ENCODE measurements around the gene PITPNC1.
A peak's percentile ranks its signal among the peaks of the same experiment; 100 is the strongest.
"Not testable (repeated sequence)": the region's sequence is repeated elsewhere in the genome, so short reads cannot be mapped to it uniquely, and the experiment has no call there.

PITPNC1 gene

GRCh38 chr17:67381929-67382257, 4.8 kb downstream of the PITPNC1 start:
- H3K9me3 ChIP-seq (ENCODE audit: control insufficient read depth, low read length), result no peaks in the 10 kb centered on the region
- H3K36me3 ChIP-seq (ENCODE audit: control insufficient read depth, insufficient read depth, low read length), result no peaks in the 10 kb centered on the region
- no peaks in the 10 kb centered on the region for H3K27me3 ChIP-seq (replicated peaks; ENCODE audit: control insufficient read depth, insufficient read depth, low read length, poor library complexity, severe bottlenecking)
- DNase-seq, result no peak
- no peak overlapping the region for H3K4me3 ChIP-seq (ENCODE audit: insufficient read depth, low read depth, low read length, poor library complexity, severe bottlenecking)
- no peak overlapping the region for H3K27ac ChIP-seq (ENCODE audit: insufficient read depth, low read length, poor library complexity, severe bottlenecking)
- H3K4me1 ChIP-seq (ENCODE audit: control insufficient read depth, insufficient read depth, low read length, poor library complexity, severe bottlenecking), result peaks cover 22% of the 10 kb centered on the region

DNA sequence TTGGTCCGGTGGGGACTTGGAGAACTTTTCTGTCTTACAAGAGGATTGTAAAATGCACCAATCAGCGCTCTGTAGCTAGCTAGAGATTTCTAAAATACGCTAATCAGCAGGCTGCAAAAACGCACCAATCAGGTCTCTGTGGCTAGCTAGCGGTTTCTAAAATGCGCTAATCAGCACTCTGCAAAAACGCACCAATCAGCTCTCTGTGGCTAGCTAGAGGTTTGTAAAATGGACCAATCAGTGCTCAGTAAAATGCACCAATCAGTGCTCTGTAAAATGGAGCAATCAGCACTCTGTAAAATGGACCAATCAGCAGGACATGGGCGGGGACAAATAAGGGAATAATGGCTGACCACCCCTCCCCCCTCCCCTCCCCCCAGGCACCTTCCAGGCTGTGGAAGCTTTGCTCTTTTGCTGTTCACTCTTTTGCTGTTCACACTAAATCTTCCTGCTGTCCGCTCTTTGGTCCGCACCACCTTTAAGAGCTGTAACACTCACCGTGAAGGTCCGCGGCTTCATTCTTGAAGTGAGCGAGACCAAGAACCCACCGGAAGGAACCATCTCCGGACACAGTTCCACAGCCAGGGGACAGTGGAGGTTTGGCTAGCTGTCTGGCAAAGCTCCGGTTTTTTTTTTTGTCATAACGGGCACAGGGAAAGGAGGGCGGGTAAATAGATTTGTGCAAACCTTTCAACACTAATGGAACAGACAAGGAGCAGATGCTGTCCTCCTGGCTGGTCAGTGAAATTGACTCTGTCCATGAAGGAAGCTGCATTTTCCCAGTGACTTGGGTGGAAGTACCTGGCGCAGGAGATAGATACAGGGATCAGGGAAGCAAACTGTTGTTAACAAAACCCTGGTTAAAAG, 8.3 kb downstream of the PITPNC1 start:
- no peak overlapping the region for H3K27ac ChIP-seq (ENCODE audit: insufficient read depth, low read length, poor library complexity, severe bottlenecking)
- H3K27me3 ChIP-seq (replicated peaks; ENCODE audit: control insufficient read depth, insufficient read depth, low read length, poor library complexity, severe bottlenecking), result no peaks in the 10 kb centered on the region
- H3K36me3 ChIP-seq (ENCODE audit: control insufficient read depth, insufficient read depth, low read length), result no peaks in the 10 kb centered on the region
- H3K9me3 ChIP-seq (ENCODE audit: control insufficient read depth, low read length), result no peaks in the 10 kb centered on the region
- no peak overlapping the region for H3K4me3 ChIP-seq (ENCODE audit: insufficient read depth, low read depth, low read length, poor library complexity, severe bottlenecking)
- no peak for DNase-seq
- H3K4me1 ChIP-seq (ENCODE audit: control insufficient read depth, insufficient read depth, low read length, poor library complexity, severe bottlenecking), result peaks cover 17% of the 10 kb centered on the region

- no peak overlapping the region for H3K4me3 ChIP-seq (ENCODE audit: insufficient read depth, low read depth, low read length, poor library complexity, severe bottlenecking)
- H3K36me3 ChIP-seq (ENCODE audit: control insufficient read depth, insufficient read depth, low read length), result no peaks in the 10 kb centered on the region
- H3K4me1 ChIP-seq (ENCODE audit: control insufficient read depth, insufficient read depth, low read length, poor library complexity, severe bottlenecking), result peaks cover 33% of the 10 kb centered on the region
- no peaks in the 10 kb centered on the region for H3K27me3 ChIP-seq (replicated peaks; ENCODE audit: control insufficient read depth, insufficient read depth, low read length, poor library complexity, severe bottlenecking)
- H3K9me3 ChIP-seq (ENCODE audit: control insufficient read depth, low read length), result no peaks in the 10 kb centered on the region
- peak in 2 of 3 donors; percentile 30 to 42 for DNase-seq
- H3K27ac ChIP-seq (ENCODE audit: insufficient read depth, low read length, poor library complexity, severe bottlenecking), result peak overlapping the region; percentile 26
Observed at GRCh38 chr17:67386965-67387551, 10.0 kb downstream of the PITPNC1 start.

DNA sequence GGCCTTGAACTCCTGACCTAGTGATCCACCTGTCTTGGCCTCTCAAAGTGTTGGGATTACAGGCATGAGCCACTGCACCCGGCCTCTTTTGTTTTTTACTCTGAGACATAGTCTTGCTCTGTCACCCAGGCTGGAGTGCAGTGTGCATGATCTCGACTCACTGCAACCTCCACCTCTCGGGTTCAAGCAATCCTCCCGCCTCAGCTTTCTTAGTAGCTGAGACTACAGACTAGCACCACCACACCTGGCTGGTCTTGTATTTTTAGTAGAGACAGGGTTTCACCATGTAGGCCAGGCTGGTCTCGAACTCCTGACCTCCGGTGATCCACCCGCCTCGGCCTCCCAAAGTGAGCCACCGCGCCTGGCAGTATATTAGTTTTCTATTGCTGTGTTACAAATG, 11.5 kb downstream of the PITPNC1 start:
- H3K4me3 ChIP-seq (ENCODE audit: insufficient read depth, low read depth, low read length, poor library complexity, severe bottlenecking); H3K27me3 ChIP-seq (replicated peaks; ENCODE audit: control insufficient read depth, insufficient read depth, low read length, poor library complexity, severe bottlenecking); H3K36me3 ChIP-seq (ENCODE audit: control insufficient read depth, insufficient read depth, low read length); H3K27ac ChIP-seq (ENCODE audit: insufficient read depth, low read length, poor library complexity, severe bottlenecking); DNase-seq; H3K9me3 ChIP-seq (ENCODE audit: control insufficient read depth, low read length): not testable (repeated sequence)
- H3K4me1 ChIP-seq (ENCODE audit: control insufficient read depth, insufficient read depth, low read length, poor library complexity, severe bottlenecking), result peaks cover 28% of the 10 kb centered on the region

DNA sequence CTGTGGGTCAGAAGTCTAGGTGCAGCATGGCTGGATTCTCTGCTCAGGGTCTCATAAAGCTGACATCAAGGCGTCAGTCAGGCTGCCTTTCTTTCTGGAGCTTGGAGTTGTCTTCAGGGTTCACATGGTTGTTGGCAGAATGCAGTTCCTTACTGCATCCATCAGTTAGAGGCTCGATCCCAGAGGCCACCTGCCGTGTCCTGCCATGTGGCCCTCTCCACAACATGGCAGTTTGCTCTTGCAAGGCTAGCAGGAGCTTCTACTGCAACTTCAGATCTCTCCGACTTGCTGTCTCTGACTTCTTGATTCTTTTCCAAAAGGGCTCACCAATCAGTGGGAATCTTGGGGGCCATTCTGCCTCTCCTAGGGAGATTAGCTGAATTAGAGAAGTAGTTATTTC, 11.9 kb downstream of the PITPNC1 start:
- peaks cover 28% of the 10 kb centered on the region for H3K4me1 ChIP-seq (ENCODE audit: control insufficient read depth, insufficient read depth, low read length, poor library complexity, severe bottlenecking)
- no peaks in the 10 kb centered on the region for H3K9me3 ChIP-seq (ENCODE audit: control insufficient read depth, low read length)
- H3K27ac ChIP-seq (ENCODE audit: insufficient read depth, low read length, poor library complexity, severe bottlenecking), result peak overlapping the region; percentile 48

DNA sequence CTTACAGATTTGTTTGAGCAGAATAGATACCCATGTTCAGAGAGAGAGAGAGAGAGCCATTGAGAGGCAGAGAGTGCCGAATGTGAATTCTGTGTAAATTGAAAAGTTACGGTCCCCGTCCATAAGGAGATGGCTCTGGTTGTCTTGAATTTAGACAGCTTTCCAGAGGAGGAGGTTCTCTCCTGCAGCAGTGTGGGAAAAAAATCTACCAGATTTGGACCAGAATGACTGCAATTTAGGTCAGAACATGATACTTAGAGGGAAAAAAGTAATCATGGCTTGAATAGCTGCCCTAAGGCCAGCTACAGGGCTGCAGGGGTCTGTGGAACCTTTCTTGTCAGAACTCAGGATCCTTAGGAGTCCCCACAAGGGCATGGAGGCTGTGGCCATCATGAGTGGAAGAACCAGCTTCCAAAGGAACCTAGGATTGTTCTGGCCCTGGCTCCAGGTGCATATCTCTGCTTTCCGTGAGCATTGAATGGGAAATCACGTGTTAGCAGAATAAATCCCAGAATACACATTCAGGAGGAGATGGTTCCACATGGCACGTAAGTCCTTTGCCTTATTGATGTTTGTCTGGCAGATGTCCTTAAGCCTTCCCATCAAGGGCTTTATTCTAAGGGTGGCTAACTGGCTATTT, 13.0 kb downstream of the PITPNC1 start:
- H3K36me3 ChIP-seq (ENCODE audit: control insufficient read depth, insufficient read depth, low read length), result peaks cover 6% of the 10 kb centered on the region
- no peaks in the 10 kb centered on the region for H3K27me3 ChIP-seq (replicated peaks; ENCODE audit: control insufficient read depth, insufficient read depth, low read length, poor library complexity, severe bottlenecking)
- H3K4me3 ChIP-seq (ENCODE audit: insufficient read depth, low read depth, low read length, poor library complexity, severe bottlenecking), result no peak overlapping the region
- DNase-seq, result no peak
- no peaks in the 10 kb centered on the region for H3K9me3 ChIP-seq (ENCODE audit: control insufficient read depth, low read length)
- H3K4me1 ChIP-seq (ENCODE audit: control insufficient read depth, insufficient read depth, low read length, poor library complexity, severe bottlenecking), result peaks cover 28% of the 10 kb centered on the region
- H3K27ac ChIP-seq (ENCODE audit: insufficient read depth, low read length, poor library complexity, severe bottlenecking), result peak overlapping the region; percentile 65

More for the DNA sequence above, 11.9 kb downstream of the PITPNC1 start:
- H3K27me3 ChIP-seq (replicated peaks; ENCODE audit: control insufficient read depth, insufficient read depth, low read length, poor library complexity, severe bottlenecking), result no peaks in the 10 kb centered on the region
- DNase-seq, result no peak
- H3K36me3 ChIP-seq (ENCODE audit: control insufficient read depth, insufficient read depth, low read length), result peaks cover under 1% of the 10 kb centered on the region
- no peak overlapping the region for H3K4me3 ChIP-seq (ENCODE audit: insufficient read depth, low read depth, low read length, poor library complexity, severe bottlenecking)

DNA sequence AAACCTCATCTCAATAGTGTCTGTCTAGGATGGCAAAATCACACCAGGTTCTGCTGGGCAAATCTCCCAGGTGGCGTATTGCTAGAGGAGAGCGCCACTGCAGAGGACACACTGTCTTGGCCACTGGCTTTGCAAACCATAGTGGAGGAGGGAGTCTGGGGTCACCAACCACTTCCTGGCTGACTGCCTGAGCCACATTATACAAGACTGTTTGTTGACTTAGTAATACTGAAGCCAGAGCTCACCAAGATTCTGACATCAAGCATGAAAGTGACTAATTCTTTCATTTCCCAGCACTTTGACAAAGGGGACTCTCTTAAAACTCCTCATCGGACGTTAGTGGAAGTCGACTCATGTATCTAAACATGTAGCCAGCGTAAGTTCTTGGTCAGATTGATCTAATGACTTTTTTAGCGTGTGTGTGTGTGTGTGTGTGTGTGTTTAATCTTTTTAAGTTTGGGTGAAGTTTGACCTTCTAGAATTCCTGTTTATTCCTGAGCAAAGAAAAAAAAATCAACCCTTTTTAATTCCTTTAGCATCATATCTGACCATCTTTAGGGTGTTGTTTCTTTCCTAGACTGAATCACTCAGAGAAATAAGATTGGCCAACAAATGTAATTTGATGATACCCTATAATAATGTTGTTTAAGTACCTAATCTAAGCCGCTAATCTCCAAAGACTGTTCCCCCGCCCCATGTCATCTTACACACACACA, 13.7 kb downstream of the PITPNC1 start:
- Histone ChIP-seq H3K9me3 (ENCODE audit: control insufficient read depth, low read length) (no peaks in the 10 kb centered on the region), H3K36me3 (ENCODE audit: control insufficient read depth, insufficient read depth, low read length) (peaks cover 9% of the 10 kb centered on the region), H3K27me3 (replicated peaks; ENCODE audit: control insufficient read depth, insufficient read depth, low read length, poor library complexity, severe bottlenecking) (no peaks in the 10 kb centered on the region), H3K27ac (ENCODE audit: insufficient read depth, low read length, poor library complexity, severe bottlenecking) (peak overlapping the region; percentile 65), H3K4me1 (ENCODE audit: control insufficient read depth, insufficient read depth, low read length, poor library complexity, severe bottlenecking) (peaks cover 28% of the 10 kb centered on the region), H3K4me3 (ENCODE audit: insufficient read depth, low read depth, low read length, poor library complexity, severe bottlenecking) (peak overlapping the region; percentile 11)
- DNase-seq, result peak; percentile 27 to 44 (median 40)

GRCh38 chr17:67392111-67392510, 15.0 kb downstream of the PITPNC1 start:
- no peaks in the 10 kb centered on the region for H3K27me3 ChIP-seq (replicated peaks; ENCODE audit: control insufficient read depth, insufficient read depth, low read length, poor library complexity, severe bottlenecking)
- no peaks in the 10 kb centered on the region for H3K9me3 ChIP-seq (ENCODE audit: control insufficient read depth, low read length)
- peak overlapping the region; percentile 65 for H3K27ac ChIP-seq (ENCODE audit: insufficient read depth, low read length, poor library complexity, severe bottlenecking)
- no peak for DNase-seq
- no peak overlapping the region for H3K4me3 ChIP-seq (ENCODE audit: insufficient read depth, low read depth, low read length, poor library complexity, severe bottlenecking)
- H3K36me3 ChIP-seq (ENCODE audit: control insufficient read depth, insufficient read depth, low read length), result peaks cover 9% of the 10 kb centered on the region
- peaks cover 27% of the 10 kb centered on the region for H3K4me1 ChIP-seq (ENCODE audit: control insufficient read depth, insufficient read depth, low read length, poor library complexity, severe bottlenecking)

- no peak overlapping the region for H3K27ac ChIP-seq (ENCODE audit: insufficient read depth, low read length, poor library complexity, severe bottlenecking)
- no peak for DNase-seq
- H3K4me3 ChIP-seq (ENCODE audit: insufficient read depth, low read depth, low read length, poor library complexity, severe bottlenecking), result no peak overlapping the region
- H3K9me3 ChIP-seq (ENCODE audit: control insufficient read depth, low read length), result no peaks in the 10 kb centered on the region
- no peaks in the 10 kb centered on the region for H3K27me3 ChIP-seq (replicated peaks; ENCODE audit: control insufficient read depth, insufficient read depth, low read length, poor library complexity, severe bottlenecking)
- H3K36me3 ChIP-seq (ENCODE audit: control insufficient read depth, insufficient read depth, low read length), result peaks cover 9% of the 10 kb centered on the region
- peaks cover 24% of the 10 kb centered on the region for H3K4me1 ChIP-seq (ENCODE audit: control insufficient read depth, insufficient read depth, low read length, poor library complexity, severe bottlenecking)
Observed at GRCh38 chr17:67393809-67394397, 16.8 kb downstream of the PITPNC1 start.
